ENCODE data around the gene ELMO3. TPM values are rescaled to one million over a fixed set of nuclear protein-coding genes. Genes with fewer than 3 reads are reported as not detected.

The ELMO3 gene
- total RNA-seq, 2 experiments from 2014 or later, result 6.2 to 9.8 TPM

DNA sequence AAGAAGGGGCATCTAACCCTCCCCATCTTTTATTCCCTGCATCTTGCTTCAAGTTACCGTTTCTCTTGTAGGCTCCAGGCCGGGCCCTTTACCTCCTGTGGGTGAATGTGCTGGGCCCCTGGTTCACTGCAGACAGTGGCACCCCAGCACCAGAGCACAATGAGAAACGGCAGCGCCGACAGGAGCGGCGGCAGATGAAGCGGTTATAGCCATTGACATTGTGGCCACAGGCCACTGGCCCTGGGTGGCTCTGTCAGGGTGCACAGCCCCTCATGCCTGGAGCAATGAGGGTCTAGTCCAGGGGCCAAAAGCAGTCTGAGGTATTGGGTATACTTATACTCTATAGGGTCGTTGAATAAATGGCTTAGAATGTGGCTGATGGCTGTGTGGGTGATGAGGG, 30.0 kb downstream of the ELMO3 start:
- no peak for ATAC-seq

DNA sequence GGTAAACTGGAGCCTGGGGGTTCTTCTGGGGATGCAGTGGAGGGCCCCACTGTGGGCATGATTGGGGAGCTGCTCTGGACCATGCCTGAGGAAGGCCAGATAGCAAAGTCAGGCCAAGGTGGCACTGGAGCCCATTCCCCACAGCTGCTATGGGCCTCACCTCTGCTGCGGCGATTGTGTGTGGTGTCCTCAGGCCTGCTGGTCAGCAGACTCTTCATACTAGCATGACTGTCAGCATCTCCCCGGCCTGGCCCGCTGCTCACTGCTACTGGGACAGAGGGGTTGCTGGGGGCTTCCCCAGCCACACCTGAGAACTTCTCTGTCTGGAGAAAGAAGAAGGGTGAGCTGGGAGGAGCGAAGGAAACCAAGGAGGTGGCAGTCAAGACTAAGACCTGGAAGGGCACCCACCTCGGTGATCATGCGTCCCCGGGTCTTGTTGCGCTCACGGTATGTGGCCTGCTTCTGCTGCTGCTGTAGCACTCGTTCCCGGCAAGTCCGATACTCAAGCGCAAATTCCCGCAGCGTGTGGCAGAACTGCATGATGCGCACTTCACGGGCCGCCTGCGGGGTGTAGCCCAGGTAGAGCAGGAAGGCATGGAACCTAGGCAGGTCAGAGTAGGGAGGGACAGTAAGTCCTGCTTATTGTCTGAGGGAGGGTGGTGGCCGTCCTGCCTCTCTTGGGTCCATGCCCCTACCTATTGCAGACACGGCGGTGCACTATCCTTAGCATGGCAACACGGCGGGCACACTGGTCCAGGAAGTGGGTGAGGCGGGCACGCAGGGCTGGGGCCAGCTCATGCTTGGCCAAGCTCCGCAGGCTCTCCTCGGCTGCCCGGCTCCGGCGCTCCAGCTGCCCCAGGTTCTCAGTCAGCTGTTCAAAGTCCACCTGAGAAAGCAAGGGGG, 31.2 kb downstream of the ELMO3 start:
- Mint-ChIP-seq H3K4me1 (peaks cover 33% of the 10 kb centered on the region), H3K27ac (no peak overlapping the region), H3K9me3 (ENCODE audit: low read depth) (no peaks in the 10 kb centered on the region), H3K36me3 (peaks cover 29% of the 10 kb centered on the region), H3K4me3 (no peak overlapping the region), H3K27me3 (no peaks in the 10 kb centered on the region)
- CTCF ChIA-PET, result no interaction called here
- ATAC-seq (no peak), DNase-seq (no peak)

More for the DNA sequence above, 30.0 kb downstream of the ELMO3 start:
- Mint-ChIP-seq H3K9me3 (ENCODE audit: low read depth) (no peaks in the 10 kb centered on the region), H3K27me3 (no peaks in the 10 kb centered on the region), H3K4me1 (peaks cover 44% of the 10 kb centered on the region), H3K36me3 (peaks cover 29% of the 10 kb centered on the region), H3K27ac (no peak overlapping the region), H3K4me3 (no peak overlapping the region)
- DNase-seq, result no peak
- CTCF ChIA-PET, result interaction anchor here (3.2 kb wide), 1 partner anchor 17 kb away, joined by 41 read pairs; the partner anchor contains the start of gene FHOD1

DNA sequence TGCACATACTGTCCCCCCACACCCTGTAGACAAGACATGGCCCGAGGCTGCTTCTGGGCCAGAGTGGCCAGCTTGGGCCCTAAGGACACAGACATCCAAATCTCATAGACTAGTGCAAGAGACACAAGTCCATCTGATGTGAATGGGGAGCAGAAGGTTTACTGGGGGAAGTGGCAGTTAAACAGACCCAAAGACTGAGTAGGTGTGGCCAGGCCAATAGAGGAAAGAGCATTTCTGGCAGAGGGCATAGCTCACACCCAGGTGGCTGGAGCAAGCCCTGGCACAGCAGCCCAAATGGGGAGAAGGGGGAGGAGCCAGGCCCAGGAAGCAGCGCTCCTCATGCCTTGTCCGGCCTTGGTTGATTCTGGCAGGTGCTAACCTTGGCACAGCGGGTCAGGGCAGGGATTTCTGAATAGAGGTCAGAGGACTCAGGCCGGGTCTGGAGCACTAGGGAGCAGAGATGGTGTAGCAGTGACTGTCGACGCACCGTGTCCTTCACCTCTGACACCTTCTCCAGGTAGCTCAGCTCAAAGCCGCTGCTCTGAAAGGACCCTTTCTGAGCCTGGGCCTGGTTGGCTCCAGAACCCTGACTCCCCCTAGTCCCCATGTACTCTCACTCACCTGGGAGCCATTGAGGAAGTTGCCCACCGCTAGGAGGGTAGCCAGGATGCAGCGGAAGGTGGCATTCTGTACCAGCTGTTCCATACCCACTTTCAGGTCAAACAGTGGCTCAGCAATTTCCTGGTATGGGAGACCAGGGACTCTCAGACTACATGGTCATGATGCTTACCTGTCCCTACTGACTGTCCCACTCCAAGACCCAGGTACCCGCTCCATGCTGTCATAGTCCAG, 32.1 kb downstream of the ELMO3 start:
- no peaks in the 10 kb centered on the region for H3K27me3 Mint-ChIP-seq
- peaks cover 26% of the 10 kb centered on the region for H3K4me1 Mint-ChIP-seq
- peaks cover 30% of the 10 kb centered on the region for H3K36me3 Mint-ChIP-seq
- ATAC-seq (no peak), DNase-seq (no peak)
- no peak overlapping the region for H3K4me3 Mint-ChIP-seq
- H3K27ac Mint-ChIP-seq, result peak overlapping the region; percentile 54
- CTCF ChIA-PET, result interaction anchor here (1.3 to 1.5 kb wide), 2 partner anchors 12 to 16 kb away, joined by 4 to 6 read pairs; partner anchors contain the start of gene FHOD1
- H3K9me3 Mint-ChIP-seq (ENCODE audit: low read depth), result no peaks in the 10 kb centered on the region

DNA sequence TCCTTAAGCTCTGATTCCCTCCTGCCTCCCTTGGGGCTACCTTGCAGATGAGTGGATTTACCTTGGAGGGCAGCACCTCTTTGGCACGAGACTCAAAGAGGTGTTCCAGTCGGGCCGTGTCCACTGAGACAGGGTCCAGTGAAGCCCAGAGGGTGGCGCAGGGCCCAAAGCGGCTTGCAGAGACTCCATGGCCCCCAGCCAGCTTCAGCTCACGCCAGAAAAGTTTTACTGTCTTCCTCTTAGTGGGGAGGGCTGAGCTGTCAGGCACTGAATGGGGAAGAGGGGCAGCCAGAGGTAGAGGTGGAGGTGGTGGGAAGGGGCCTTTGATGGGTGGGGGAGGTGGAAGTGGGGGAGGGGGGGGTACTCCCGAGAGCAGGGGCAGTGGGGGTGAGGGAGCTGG, 34.7 kb downstream of the ELMO3 start:
- H3K36me3 Mint-ChIP-seq, result peaks cover 46% of the 10 kb centered on the region
- ATAC-seq (no peak), DNase-seq (no peak)
- no peak overlapping the region for H3K27ac Mint-ChIP-seq
- peaks cover 10% of the 10 kb centered on the region for H3K4me1 Mint-ChIP-seq
- no peaks in the 10 kb centered on the region for H3K27me3 Mint-ChIP-seq
- CTCF ChIA-PET, result no interaction called here
- no peaks in the 10 kb centered on the region for H3K9me3 Mint-ChIP-seq (ENCODE audit: low read depth)
- no peak overlapping the region for H3K4me3 Mint-ChIP-seq

DNA sequence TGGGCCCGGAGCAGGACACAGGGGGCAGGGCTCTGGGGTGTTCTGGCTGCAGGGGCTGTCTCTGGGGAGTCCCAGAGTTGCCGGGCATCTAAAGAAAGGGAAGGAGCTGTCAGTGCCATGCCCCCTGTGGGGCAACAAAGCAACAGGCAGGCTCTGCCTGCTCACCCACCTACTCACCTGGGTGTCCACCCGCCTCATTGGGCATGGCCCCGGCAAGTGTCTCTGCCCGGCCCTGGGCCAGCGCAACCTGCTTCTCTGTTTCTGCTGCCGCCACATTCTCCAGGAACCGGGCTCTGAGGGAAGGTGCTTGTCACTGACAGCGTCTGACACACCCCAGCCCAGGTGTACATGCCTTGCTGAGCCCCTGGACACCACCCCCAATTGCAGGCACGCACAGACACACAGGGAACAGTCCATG, 35.3 kb downstream of the ELMO3 start:
- no peak for DNase-seq
- H3K36me3 Mint-ChIP-seq, result peaks cover 44% of the 10 kb centered on the region

DNA sequence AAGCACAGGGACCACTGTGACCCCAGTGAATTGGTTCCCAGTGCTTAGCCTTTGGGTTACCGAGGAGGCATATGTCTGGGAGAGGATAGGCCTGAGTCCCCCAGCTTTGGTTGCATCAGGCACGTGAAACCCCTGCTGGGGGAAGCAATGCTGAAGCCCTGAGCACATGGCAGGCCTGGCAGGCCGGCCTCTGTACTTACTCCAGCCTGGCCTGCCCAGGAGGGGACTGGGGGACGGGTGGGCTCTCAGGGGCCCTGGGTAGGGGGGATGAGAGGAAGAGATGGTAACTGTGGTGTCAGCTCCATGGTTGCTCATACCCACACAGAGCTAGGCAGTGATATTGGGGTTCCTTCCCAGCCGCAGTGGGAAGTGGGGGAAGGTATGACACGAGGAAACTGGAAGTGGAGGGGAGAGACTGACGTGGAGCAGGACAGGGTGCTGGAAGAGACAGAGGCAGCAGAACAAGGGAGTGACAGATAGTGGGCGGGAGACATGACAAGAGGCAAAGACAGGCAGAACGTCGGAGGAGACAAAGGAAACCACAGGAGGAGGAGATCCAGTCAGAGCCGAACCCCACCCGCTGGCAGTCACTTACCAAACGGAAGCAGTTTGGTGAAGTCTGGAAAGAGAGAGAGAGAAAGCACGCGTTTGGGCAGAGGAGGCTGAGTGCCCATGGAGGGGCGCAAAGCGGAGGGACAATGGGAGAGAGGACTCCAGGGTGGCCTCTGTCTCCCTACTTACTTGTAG, 37.1 kb downstream of the ELMO3 start:
- Mint-ChIP-seq H3K27ac (peak overlapping the region; percentile 88), H3K4me1 (peaks cover 8% of the 10 kb centered on the region), H3K4me3 (peak overlapping the region; percentile 54), H3K27me3 (no peaks in the 10 kb centered on the region), H3K36me3 (peaks cover 32% of the 10 kb centered on the region), H3K9me3 (ENCODE audit: low read depth) (no peaks in the 10 kb centered on the region)
- CTCF ChIA-PET, result interaction anchor here (0.7 to 1.2 kb wide), 2 partner anchors 9 to 89 kb away, joined by 3 to 6 read pairs; partner anchors contain the start of gene TMEM208
- DNase-seq, result peak; percentile 72
- ATAC-seq, result peak; percentile 62

More for the DNA sequence above, 35.3 kb downstream of the ELMO3 start:
- Mint-ChIP-seq H3K27me3 (no peaks in the 10 kb centered on the region), H3K9me3 (ENCODE audit: low read depth) (no peaks in the 10 kb centered on the region), H3K27ac (no peak overlapping the region), H3K4me3 (no peak overlapping the region), H3K4me1 (peaks cover 8% of the 10 kb centered on the region)
- ATAC-seq, result no peak
- CTCF ChIA-PET, result no interaction called here

DNA sequence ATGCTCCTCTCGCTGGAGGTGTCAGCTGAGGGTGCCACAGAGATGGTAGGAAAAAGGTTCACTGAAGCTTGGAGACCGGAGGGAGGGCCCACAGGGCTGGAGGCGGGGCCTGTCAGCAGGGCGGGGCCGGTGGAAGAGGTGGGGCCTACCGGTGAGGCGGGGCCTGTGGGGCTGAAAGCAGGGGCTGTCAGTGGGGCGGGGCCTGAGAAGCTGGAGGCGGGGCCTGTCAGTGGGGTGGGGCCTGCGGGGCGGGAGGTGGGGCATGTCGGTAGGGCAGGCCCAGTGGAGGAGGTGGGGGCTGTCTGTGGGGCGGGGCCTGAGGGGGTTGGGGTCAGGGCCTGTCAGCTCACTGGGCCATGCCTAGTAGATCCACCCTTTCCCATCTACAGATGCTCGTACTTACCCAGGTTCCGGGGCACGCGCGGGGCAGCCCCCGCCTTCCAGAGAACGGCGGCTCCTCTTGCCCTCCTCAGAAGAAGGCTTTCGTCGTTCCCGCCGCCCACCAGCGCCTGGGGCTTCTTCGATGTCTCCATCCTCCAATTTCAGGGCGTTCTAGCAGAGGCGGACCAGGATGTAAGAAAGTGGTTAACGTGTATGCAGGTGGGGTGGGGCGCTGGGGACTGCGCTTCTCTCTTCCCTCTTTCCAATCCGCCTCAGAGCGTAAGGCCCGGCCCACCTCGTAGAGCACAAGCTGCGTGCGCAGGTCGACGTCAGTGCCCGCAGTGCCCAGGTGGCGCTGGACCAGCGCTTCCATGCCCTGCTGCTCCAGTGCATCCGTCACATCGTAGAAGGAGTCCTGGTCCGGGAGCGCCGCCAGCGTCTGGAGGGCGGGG, 37.8 kb downstream of the ELMO3 start:
- H3K27me3 Mint-ChIP-seq, result no peaks in the 10 kb centered on the region
- peaks cover 15% of the 10 kb centered on the region for H3K4me1 Mint-ChIP-seq
- DNase-seq, result peak; percentile 87
- CTCF ChIA-PET, result interaction anchor here (1.2 to 1.5 kb wide), 2 partner anchors 10 to 13 kb away, joined by 3 to 6 read pairs; partner anchors contain the start of gene TMEM208
- peak; percentile 92 for ATAC-seq
- no peaks in the 10 kb centered on the region for H3K9me3 Mint-ChIP-seq (ENCODE audit: low read depth)
- H3K36me3 Mint-ChIP-seq, result peaks cover 27% of the 10 kb centered on the region
- H3K4me3 Mint-ChIP-seq, result peak overlapping the region; percentile 54
- H3K27ac Mint-ChIP-seq, result peak overlapping the region; percentile 88

DNA sequence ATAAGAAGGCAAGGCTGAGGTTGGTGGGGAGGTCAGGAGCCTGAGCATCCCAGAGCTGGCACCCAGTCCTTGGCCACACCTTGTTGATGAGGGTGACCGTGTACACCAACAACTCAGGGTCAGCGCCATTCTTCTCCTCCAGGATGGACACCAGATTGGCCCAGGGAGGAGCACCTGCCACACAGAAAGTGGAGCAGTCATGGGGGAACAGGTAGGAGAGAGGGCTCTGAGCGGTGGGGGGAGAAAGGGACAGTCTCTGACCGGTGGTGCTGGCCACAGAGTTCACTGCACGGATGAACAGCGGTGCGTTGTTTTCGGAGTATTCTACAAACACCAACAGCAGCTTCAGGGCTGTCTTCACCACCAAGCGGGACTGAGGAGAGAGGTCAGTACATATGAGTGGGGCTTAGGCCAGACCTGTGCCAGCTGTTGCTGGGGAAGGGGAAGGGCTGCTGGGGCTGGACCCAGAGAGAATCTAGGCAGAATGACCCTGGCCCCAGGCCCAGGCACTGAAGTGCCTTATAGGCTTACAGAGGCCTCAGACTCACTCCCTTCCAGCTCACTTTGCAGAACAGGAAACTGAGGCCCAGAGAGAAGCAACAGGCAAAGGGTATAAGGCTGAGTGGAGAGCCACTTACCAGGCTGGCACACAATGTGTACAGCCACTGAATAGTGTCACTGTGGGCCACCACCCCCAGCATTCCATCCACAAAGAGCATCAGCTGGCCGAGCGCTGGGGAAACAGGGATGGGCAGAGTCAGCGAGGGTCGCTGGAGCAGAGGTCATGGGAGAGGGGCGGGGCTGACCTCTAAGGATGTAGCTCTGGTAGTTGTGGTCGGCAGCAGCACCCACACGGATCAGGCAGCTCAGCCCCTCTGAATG, 38.7 kb downstream of the ELMO3 start:
- Mint-ChIP-seq H3K27ac (no peak overlapping the region), H3K36me3 (peaks cover 21% of the 10 kb centered on the region), H3K9me3 (ENCODE audit: low read depth) (no peaks in the 10 kb centered on the region), H3K4me1 (peaks cover 20% of the 10 kb centered on the region), H3K4me3 (no peak overlapping the region), H3K27me3 (no peaks in the 10 kb centered on the region)
- ATAC-seq (no peak), DNase-seq (no peak)
- CTCF ChIA-PET, result interaction anchor here (1.5 to 3.2 kb wide), 2 partner anchors 10 to 14 kb away, joined by 3 to 16 read pairs; partner anchors contain the start of gene TMEM208

DNA sequence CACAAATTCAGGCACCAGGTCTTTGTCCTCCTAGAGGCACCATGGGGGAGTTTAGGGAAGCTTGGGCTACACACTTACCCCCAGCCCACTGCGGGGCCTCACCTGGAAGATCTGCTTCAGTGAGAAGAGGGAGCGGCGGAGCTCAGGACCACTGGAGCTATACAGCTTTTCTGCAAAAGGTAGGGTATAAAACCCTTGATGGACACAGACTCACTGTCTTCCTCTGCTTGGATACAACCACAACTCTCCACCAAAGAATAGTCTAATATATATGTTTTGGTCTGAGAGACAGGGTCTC, 39.3 kb downstream of the ELMO3 start:
- Mint-ChIP-seq H3K4me1 (peaks cover 21% of the 10 kb centered on the region), H3K9me3 (ENCODE audit: low read depth) (no peaks in the 10 kb centered on the region), H3K4me3 (no peak overlapping the region), H3K36me3 (peaks cover 20% of the 10 kb centered on the region), H3K27ac (no peak overlapping the region), H3K27me3 (no peaks in the 10 kb centered on the region)
- CTCF ChIA-PET, result interaction anchor here (1.5 to 3.2 kb wide), 2 partner anchors 11 to 15 kb away, joined by 3 to 16 read pairs; partner anchors contain the start of gene TMEM208
- DNase-seq (no peak), ATAC-seq (no peak)

DNA sequence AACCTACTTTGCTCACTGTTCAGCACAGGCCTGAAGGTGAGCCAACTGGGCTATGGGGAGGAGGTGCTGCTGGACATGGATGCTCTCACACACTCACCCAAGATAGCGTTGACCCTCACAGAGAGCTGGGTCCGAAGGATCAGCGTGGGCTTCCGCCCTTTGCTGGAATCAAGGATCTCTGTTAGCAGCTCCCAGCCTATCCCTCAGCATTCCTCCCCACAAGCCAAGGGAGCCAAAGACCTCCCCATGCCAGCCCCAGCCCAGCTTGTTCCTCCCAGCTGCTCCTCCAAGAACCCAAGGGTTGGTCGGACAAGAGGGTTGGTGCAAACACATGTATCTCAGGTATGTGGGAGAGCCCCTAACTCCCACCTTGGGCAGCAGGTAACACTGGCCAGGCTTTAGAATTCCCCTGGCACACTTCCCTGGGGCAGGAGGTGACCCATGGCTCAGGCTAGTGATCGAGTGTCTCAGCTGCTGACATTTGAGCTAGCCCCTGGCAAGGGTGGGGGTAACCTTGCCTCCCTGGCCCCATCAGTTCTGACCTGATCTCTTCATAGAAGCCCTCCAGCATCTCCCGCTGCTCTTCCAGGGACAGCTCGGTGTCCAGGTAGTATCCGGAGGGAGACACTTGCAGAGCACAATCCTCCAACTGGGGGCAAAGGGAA, 40.0 kb downstream of the ELMO3 start:
- no peak for ATAC-seq
- peaks cover 26% of the 10 kb centered on the region for H3K4me1 Mint-ChIP-seq
- no peak for DNase-seq
- H3K4me3 Mint-ChIP-seq, result no peak overlapping the region
- CTCF ChIA-PET, result interaction anchor here (3.2 kb wide), 1 partner anchor 11 kb away, joined by 16 read pairs; the partner anchor contains the start of gene TMEM208
- H3K9me3 Mint-ChIP-seq (ENCODE audit: low read depth), result no peaks in the 10 kb centered on the region
- no peak overlapping the region for H3K27ac Mint-ChIP-seq
- H3K27me3 Mint-ChIP-seq, result no peaks in the 10 kb centered on the region
- H3K36me3 Mint-ChIP-seq, result peaks cover 20% of the 10 kb centered on the region

DNA sequence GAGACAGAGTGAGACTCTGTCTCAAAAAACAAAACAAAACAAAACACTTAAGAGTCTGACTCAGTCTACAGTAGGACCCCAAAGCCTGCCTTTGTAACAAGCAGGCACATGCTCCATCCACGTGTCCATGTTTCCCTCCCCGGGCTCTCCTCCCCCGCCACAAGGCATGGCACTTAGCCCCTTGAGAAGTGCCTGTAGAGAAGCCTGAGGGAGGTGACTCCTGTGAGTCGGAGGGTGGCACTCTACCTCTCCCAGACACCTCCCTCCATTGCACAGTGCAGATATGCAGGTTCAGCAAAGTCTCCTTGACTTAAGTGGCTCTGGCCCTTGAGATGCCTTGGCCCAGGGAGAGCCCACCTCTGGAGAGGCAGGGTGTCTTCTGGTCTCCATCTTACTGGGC, 41.6 kb downstream of the ELMO3 start:
- Mint-ChIP-seq H3K27ac (peak overlapping the region; percentile 15), H3K36me3 (peaks cover 20% of the 10 kb centered on the region), H3K9me3 (ENCODE audit: low read depth) (no peaks in the 10 kb centered on the region), H3K4me1 (peaks cover 42% of the 10 kb centered on the region), H3K4me3 (no peak overlapping the region), H3K27me3 (no peaks in the 10 kb centered on the region)
- CTCF ChIA-PET, result interaction anchor here (3.2 kb wide), 1 partner anchor 13 kb away, joined by 16 read pairs; the partner anchor contains the start of gene TMEM208
- ATAC-seq, result no peak
- no peak for DNase-seq

Measured in activated CD8-positive, alpha-beta memory T cell treated with anti-CD3 and anti-CD28 coated beads, Interleukin-2, amount 10 ng/mL, durations not matched to agents 7 days and 5 days (primary cell).